ENCODE measurements around the gene COG3.

The COG3 gene

GRCh38 chr13:45439781-45440462 is 24.8 kb upstream of the COG3 start:
- H3K4me3 ChIP-seq (ENCODE audit: low read length) = no peak overlapping the region
- TF ChIP-seq, protein P1, sequence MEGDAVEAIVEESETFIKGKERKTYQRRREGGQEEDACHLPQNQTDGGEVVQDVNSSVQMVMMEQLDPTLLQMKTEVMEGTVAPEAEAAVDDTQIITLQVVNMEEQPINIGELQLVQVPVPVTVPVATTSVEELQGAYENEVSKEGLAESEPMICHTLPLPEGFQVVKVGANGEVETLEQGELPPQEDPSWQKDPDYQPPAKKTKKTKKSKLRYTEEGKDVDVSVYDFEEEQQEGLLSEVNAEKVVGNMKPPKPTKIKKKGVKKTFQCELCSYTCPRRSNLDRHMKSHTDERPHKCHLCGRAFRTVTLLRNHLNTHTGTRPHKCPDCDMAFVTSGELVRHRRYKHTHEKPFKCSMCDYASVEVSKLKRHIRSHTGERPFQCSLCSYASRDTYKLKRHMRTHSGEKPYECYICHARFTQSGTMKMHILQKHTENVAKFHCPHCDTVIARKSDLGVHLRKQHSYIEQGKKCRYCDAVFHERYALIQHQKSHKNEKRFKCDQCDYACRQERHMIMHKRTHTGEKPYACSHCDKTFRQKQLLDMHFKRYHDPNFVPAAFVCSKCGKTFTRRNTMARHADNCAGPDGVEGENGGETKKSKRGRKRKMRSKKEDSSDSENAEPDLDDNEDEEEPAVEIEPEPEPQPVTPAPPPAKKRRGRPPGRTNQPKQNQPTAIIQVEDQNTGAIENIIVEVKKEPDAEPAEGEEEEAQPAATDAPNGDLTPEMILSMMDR (conservative IDR thresholded peaks at IDR 0.05; ENCODE audit: low read depth, low read length) = no peak
- DNase-seq (ENCODE audit: low read depth) = no peak

GRCh38 chr13:45441633-45442032 is 23.1 kb upstream of the COG3 start:
- TF ChIP-seq, protein P1 (conservative IDR thresholded peaks at IDR 0.05; ENCODE audit: low read depth, low read length) = peak; percentile 18
- no peak for DNase-seq (ENCODE audit: low read depth)
- H3K4me3 ChIP-seq (ENCODE audit: low read length) = no peak overlapping the region

GRCh38 chr13:45445053-45445452 is 19.7 kb upstream of the COG3 start:
- DNase-seq (ENCODE audit: low read depth) = no peak
- TF ChIP-seq, protein P1 (conservative IDR thresholded peaks at IDR 0.05; ENCODE audit: low read depth, low read length) = no peak
- H3K4me3 ChIP-seq (ENCODE audit: low read length) = no peak overlapping the region

DNA sequence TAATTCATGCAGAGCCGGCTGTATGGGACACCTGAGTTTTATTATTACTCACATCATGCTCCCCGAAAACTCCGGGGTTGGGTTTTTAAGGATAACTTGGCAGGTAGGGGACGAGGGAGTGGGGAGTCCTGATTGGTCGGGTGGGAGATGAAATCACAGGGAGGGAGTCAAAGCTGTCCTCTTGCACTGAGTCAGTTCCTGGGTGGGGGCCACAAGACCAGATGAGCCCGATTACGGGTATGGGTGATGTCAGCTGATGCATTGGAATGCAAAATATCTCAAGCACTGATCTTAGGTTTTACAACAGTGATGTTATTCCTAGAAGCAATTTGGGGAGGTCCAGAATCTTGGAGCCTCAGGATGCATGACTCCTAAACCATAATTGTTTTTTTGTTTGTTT is 18.6 kb upstream of the COG3 start:
- DNase-seq (ENCODE audit: low read depth) = no peak
- no peak overlapping the region for H3K4me3 ChIP-seq (ENCODE audit: low read length)
- TF ChIP-seq, protein P1 (conservative IDR thresholded peaks at IDR 0.05; ENCODE audit: low read depth, low read length) = no peak

DNA sequence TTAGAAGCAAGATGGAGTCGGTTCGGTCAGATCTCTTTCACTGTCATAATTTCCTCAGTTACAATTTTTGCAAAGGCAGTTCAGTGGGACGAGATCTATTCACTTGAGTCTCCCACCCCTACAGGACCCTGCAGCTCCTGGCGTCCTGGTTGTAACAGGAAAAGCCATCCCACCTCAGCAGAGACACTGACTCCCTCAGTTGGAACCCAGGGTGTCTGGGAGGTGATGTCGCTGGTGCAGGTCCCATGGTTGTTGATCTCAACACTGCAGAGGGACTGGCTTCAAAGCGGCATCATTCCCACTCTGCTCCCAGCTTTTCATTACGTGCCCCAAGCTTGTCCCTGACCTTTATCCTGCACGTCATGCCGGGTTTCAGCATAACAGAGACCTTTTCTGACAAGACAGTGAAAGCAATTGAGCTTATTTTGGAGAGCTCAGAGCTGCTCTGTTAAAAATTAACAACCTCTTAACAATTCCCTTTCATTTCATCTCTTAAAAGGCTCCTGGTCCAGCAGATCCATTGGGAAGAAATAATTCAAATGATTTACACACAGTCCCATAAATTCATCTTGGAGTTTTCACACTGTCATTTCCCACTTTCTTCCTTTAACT is 17.6 kb upstream of the COG3 start:
- no peak overlapping the region for H3K4me3 ChIP-seq (ENCODE audit: low read length)
- DNase-seq (ENCODE audit: low read depth) = no peak
- TF ChIP-seq, protein P1 (conservative IDR thresholded peaks at IDR 0.05; ENCODE audit: low read depth, low read length) = no peak

GRCh38 chr13:45448965-45449559 is 15.7 kb upstream of the COG3 start:
- no peak for DNase-seq (ENCODE audit: low read depth)
- TF ChIP-seq, protein P1 (conservative IDR thresholded peaks at IDR 0.05; ENCODE audit: low read depth, low read length) = no peak
- no peak overlapping the region for H3K4me3 ChIP-seq (ENCODE audit: low read length)

GRCh38 chr13:45451282-45451681 is 13.5 kb upstream of the COG3 start:
- no peak for DNase-seq (ENCODE audit: low read depth)
- TF ChIP-seq, protein P1 (conservative IDR thresholded peaks at IDR 0.05; ENCODE audit: low read depth, low read length) = no peak
- no peak overlapping the region for H3K4me3 ChIP-seq (ENCODE audit: low read length)

Measured in retinal pigment epithelial cell (primary cell).